NCI-H345 treated with DMSO at 0.1 percent for 48 hours (cell line): ENCODE measurements around the gene SIPA1.

Source experiments
- DNase-seq: peaks from one replicate; lab custom pipeline; 2025; ENCODE audit not compliant: unreplicated experiment; lab: John Stamatoyannopoulos, UW

Gene SIPA1

GRCh38 chr11:65637794-65638419 is at the start of gene SIPA1:
TSS of gene SIPA1 (plus strand) at chr11:65638101. CDS start at chr11:65640922, 2,821 bp downstream.
- DNase-seq = no peak

GRCh38 chr11:65588199-65589054 is 49.5 kb upstream of the SIPA1 start:
- DNase-seq = no peak

DNA sequence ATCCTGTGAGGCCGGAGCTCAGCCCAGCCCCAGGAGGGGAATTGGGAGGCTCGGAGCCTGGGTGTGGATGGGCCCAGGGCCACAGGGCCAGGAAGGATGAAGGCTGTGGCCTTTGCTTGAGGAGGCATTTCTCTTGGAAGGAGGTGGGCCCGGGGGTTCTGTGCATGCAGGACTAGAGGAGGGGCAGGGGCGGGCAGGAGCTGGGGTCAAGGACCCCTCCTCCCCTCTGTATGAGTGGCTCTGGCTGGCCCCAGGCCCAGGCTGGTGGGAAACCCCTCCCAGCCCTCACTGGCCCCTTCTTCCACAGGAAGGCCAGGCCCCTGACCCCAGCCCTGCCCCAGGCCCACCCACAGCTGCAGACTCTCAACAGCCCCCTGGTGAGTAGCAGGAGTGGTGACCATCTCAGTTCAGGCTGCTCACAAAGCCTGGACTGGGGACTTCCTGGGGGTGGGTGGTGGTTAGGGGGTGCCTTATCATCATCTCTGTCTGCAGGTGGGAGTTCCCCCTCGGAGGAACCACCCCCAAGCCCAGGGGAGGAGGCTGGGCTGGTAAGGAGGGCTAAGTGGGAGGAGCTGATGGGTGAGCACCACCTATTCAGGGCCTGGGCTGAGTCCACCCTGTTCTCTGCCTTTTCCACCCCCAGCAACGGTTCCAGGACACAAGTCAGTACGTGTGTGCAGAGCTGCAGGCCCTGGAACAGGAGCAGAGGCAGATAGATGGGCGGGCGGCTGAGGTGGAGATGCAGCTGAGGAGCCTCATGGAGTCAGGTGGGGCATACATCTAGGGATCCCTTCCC is 48.3 kb upstream of the SIPA1 start:
- no peak for DNase-seq

GRCh38 chr11:65590240-65590738 is 47.6 kb upstream of the SIPA1 start:
- DNase-seq = no peak

- no peak for DNase-seq
Observed at GRCh38 chr11:65591939-65592857, 45.7 kb upstream of the SIPA1 start.

GRCh38 chr11:65592858-65593517 is 44.9 kb upstream of the SIPA1 start:
- no peak for DNase-seq

DNA sequence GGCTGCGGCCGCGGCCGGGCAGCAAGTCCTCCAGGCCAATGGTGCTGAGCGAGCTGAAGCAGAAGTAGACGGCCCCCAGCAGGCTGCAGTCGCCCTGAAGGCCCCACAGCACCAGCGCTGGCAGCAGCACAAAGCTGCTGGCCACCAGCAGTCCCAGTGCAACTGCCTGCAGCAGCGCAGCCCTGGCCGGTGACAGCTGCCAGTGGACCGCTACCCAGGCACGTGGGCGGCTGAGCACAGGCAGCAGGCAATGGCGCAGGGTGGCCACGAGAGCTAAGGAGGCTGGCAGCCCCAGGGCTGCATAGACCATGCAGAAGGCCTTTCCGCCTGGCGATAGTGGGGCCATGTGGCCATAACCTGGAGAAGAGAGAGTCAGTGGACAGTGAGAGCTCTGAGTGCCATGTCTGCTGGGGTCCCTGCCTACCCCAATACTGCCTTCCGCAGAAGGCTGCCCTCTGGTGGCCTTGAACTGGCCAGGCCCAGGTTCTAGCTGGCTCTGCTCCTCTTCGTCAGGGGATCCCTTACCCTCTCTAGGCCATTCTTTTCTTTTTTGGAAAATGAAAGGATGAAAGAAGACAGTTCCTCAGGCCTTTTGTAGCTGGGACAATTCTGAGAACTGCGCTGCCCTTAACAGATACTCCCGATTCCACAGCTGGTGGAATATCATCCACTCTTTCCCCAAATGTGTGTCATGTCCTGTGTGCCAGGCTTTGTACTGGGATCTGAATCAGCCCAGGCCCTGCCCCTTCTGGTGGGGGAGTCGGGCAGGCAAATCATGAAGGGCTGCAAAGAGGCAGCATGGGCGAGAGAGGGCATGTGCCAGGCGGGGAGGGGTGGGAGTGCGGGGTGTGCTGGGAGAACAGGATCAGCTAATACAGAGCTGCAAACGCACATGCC is 44.1 kb upstream of the SIPA1 start:
- no peak for DNase-seq

DNA sequence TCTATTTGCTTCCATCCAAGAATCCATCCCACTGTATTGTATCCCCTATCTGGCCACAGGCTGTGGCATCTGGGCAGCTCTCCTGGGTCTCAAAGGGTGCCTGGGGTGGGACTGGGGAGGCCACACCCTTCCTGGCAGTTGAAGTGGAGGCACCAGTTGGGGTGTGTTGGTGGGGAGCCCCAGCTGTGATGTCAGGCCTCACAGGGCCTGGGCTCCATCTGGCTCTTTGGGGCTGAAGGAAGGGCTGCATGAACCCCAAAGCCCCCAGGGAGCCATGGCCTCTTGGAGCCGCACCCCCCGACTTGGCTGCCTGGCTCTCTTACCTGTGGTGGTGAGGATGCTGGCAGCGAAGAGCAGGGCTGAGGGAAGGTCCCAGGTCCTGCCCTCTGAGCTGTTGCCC is 42.8 kb upstream of the SIPA1 start:
- DNase-seq = no peak

GRCh38 chr11:65595543-65596281 is 42.2 kb upstream of the SIPA1 start, which contains the start of gene KCNK7:
TSS of gene KCNK7 (minus strand) at chr11:65595800. CDS start at chr11:65595772, 28 bp downstream.
- DNase-seq = no peak

- no peak for DNase-seq
Observed at GRCh38 chr11:65596520-65596919, 41.4 kb upstream of the SIPA1 start.

GRCh38 chr11:65598258-65598699 is 39.6 kb upstream of the SIPA1 start:
- DNase-seq = no peak

GRCh38 chr11:65599216-65599954 is 38.5 kb upstream of the SIPA1 start:
- no peak for DNase-seq

- no peak for DNase-seq
Observed at GRCh38 chr11:65599955-65600246, 38.0 kb upstream of the SIPA1 start.

GRCh38 chr11:65604258-65604657 is 33.6 kb upstream of the SIPA1 start:
- DNase-seq = no peak

- DNase-seq = no peak
Observed at GRCh38 chr11:65606876-65607613, 30.9 kb upstream of the SIPA1 start.

DNA sequence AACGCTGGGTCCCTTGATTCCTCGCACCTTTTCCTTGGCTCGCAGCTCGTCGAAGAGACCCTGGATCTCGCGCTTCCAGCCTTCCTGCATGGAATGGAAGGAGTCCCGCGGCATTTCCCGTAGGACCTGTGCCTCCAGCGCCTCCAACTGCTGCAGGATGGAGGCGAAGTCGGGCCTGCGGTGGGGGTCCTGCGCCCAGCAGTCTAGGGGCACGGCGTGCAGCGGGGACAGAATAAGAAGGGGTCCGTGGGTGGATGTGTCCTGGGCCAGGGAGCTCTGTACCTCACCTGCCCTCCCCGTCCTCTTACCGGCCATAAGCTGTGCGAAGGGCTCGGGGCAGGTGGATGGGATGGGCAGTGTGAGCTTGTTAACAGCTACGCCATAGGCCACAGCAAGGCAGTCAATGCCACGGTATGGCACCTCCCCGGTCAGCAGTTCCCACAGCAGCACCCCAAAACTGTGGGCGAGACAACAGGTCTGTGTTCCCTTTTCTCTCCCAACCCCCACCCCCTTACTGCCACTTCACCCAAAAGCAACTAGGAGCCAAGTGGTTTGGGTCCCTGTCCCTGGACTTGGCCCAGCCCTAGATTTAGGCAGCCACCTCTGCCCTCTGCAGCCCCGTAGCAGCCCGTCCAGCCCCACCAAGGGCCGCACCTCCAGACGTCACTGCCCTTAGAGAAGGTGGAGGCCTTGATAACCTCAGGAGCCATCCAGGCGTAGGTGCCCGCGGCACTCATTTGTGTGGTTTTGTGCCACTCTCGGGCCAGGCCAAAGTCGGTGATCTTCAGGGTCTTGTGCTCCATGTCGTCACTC is 30.1 kb upstream of the SIPA1 start:
- DNase-seq = no peak
